ENCODE results near the gene MKKS.

Gene MKKS

DNA sequence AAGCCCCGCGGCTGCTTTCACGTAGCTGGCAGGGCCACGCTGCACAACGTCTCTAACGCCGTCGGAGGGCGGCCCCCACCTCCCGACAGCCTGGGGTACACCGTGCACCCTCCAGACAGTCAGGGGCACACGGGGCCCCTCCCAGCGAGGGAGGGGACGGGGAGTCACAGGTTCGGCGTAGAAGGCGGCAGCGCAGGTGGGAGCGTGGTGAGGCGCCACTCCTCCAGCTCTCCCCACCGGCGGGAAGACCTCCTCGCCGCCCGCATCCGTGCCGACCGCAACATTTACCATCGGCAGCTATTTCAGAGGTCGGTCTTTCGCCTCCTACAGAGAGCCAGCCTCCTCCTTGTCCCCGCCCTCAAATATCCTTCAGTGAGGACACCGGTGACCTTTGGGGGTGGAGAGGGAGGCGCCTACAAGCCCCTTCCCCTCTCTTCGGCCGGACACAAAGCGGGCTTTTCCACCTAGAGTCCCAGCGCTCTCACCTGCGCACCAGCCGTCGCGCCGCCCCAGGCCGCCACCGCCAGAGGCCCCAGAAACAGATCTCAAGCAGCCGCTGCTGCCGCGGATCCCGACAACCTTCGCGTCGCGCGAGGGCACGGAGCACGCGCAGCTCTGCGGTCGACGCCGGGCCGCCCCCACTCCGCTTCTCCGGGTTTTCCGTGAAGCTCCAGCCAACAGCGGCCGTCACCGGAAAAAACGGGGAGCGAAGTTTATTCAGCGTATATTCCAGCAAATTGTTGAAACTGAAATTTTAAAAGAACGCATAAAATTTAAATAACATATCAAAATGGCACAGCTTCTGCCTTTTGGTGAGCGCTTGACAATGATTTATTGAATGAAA lies at the start of gene MKKS:
TSS of gene MKKS (minus strand) at position 600 of the 844 bp plus-strand sequence. CDS start 20,708 bp downstream, outside the sequence.
- peak in 53 of 56 donors; percentile 29 to 92 (median 78) for DNase-seq

DNA sequence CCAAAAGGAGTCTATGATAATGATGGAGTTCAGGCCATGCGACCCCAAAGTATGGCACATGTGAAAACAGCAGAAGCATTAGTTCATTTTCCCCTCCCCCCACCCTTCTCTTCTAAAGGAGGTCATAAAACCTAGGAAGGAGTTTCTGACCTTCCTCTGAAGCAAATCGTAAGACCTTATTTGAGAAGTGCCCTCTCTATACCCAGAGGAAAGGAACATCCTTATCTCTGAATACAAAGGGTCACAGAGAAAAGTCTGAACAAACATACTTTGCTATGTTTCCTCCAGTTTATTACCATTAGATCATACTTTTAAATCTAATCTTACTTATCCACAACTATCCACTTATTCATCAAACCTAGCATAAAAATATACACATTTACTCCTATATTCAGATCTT lies 49.7 kb upstream of the MKKS start:
- DNase-seq, result no peak

DNA sequence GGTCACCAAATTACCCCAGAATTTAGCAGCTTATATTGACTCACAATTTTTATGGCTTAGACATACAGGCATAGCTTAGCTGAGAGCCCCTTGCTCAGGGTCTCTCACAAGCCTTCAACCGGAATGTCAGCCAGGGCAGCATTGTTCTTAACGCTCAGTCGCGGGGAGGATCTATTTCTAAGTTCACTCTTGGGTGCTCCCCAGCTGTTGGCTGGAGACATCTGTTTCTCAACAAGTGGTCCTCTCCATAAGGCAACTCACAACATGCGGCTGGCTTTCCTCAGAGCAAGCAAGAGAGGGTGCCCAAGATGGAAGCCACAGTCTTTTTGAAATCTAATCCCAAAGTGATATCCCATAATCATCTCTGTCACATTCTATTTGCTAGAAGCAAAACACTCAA lies 47.7 kb upstream of the MKKS start:
- DNase-seq, result no peak

DNA sequence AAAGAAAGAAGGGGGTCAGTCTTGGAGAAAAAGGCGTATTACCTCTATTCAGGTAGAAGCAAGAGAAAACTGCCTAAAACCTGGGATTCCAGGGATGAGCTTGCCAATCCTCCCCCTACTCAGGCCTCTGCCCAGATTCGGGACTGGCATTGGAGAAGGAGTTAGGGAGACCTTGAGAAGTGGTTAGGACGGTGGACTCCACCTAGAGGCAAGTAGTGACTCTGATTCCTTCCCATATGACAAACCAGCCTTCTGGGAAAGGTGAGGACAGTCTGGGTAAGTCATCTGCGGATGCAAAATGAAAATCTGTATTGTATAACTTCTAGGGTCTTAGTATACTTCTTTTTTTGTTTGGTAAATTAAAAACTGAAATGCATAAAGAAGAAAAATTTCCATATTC lies 44.9 kb upstream of the MKKS start:
- DNase-seq, result no peak

DNA sequence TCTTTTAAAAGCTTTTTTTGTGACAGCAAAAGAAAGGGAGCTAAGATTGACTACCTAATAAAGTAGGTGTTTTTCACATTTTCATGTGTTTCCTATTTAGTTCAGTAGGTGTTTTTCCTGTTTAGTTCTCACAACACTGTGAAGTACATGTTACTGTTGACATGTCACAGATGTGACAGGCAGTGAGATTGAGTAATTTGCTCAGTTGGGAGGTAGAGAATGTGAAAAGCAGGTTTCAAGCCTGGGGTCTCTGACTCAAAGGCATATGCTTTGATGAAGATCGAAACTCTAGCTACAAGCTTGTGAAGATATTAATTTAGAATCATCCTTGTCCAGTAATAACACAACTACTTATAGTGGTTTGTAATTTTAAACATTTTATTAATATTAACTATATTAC lies 44.2 kb upstream of the MKKS start:
- DNase-seq, result no peak

DNA sequence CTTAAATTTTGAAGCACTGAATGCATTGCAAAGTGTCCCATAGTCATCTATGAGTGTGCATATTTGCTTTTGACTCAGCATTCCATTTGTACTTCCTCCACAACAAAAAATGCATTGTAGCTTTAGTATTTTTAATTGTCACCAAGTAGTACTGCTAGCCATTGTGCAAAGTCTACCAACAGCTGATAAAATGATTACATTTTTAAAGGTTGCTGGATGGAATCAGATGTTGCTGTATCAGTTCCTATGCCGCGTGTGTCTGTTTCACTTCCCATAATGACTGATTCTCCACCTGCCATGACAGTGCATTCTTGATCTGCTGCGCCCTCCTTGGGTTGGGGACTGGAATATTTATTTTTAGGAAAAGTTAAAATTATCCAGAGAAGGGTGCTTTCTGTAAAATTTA lies 42.3 kb upstream of the MKKS start:
- peak in 2 of 56 donors; percentile 3 to 13 for DNase-seq

DNA sequence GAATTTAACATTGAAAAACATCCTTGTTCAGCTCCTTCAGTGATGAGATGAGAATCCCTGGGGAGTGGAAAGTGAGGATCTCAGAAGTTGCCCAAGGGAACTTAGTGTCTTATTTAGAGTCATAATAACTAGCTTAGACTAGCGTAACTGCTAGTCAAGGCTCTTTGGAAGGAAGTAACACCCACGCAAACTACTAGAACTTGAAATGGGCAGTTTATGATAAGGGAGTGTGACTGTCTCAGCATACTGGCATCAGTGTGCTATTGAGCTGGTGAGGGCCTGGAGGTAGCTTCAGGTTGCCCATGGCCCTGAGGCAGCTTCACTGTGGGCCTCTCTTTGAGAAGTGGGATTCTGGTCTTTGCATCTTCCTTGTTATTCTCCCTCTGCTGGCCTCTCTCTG lies 41.2 kb upstream of the MKKS start:
- DNase-seq, result no peak

DNA sequence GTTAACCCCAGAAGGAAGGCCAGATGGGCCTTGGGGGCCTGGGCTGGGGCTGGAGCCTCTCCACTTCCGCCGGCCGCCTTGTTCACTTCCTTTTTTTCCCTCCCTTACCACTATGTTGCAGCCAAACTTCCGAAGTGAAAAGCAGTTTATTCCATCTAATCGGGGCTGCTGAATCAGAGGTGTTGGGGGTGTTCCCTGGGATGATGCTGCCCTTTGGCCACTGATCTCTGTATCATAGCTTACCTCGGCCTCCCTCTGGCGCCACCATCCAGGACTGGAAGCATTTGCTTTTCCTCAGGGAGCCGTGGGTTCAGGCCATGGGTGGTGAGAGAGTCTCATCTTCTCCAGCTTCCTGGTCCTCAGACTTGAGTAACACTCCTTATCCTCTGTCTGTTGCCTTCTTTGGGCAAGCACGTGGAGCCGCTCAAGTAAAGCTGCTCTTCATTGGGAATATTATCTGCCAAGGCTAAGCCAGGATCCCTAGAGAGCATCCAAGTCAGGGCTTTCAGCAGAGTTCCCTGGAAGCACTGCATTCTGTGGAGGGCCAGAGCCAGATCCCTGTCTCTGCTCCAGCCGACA lies 40.7 kb upstream of the MKKS start:
- peak in 3 of 56 donors; percentile 5 to 8 (median 8) for DNase-seq

DNA sequence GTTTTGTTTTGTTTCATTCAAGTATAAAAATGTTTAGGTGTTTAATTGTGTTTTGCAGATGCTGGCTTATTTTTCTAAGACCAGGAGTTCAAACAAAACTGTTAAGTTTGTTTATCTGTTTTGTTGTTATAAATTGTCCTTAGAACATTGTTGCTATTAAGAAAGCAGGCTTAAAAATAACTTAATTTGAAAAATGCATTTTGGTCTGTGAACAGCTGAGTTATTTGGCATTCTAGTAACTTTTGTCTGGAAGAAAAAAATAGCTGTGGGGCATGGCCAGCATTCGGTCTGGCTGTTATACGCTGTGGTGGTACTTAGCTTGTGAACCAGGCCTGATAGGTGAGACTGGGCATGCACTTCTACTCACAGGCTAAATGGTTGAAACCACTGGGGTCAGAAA lies 38.8 kb upstream of the MKKS start:
- no peak for DNase-seq

DNA sequence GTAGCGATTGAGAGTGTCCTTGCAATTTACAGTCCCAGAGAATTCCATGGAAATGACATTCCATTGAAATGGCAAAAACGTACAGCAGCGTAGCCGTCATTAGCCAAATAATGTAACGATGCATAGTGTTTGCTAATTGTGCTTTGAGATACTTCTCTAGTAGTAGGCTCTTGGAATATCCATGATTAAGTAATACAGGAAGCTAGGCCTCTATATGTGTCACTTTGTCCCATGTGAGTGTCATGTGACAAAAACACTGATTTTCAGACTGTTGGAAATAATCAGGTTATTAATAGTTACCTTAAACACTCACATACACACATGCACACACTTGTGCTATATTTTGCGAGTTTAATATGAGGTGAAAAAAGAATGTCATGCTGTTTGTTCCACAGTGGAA lies 36.3 kb upstream of the MKKS start:
- no peak for DNase-seq

DNA sequence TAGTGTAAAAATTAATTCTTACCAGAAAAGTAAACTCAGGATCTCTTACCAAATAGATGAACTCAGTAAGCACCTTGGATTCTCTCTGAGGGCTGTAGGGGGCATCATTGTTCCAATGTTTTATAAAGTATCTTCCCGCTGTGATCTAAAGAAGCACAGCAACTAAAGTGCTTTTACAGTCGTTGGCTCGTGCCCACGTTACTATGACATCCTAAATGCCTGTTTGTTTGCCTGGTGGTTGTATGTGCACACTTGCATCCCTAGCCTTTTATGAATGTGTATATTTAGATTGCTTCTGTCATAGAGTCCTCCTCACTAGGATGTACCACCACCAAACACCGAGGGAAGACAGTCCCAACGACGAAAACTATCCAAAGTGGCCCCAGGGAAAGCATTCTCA lies 35.6 kb upstream of the MKKS start:
- DNase-seq, result peak in 22 of 56 donors; percentile 3 to 65 (median 20)

DNA sequence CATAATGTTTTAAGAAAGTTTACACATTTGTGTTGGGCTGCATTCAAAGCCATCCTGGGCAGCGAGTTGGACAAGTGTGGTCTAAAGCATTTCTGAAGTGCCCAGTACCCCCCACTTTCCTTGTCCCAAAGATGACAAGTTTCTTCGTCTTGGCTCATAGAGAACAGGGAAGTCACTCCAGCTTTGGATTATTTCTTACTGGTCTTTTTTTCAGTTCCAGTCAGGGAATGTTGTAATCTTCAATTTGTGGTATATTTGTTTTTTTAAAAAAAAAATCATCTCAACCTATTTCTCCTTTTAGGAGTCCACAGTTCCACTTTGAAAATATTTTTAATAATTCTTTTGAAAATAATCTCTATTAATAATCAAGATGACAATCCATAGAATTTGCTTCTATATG lies 35.0 kb upstream of the MKKS start:
- DNase-seq, result no peak

DNA sequence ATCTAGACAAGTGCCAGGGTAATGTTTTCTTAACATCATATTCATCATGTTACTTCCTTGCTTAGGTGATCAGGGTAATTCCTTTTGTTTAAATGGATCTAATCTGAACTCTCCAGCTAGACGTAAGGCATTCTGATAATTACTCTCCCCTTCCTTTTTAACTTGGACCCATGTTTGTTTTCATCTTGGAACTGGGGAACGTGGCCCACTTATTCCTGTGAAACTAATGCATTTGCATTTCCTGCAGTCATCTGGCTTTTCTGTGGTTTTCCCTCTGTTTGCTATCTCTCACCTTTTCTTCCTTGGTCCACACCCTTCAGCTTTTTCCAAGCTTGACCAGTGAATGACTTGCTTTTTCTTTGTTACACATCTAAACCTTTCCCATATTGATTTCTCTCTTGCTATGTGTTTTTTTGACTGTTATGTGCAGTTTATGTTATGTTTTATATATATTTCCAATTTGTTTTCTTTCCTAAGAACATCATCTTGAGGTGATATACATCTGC lies 34.4 kb upstream of the MKKS start:
- no peak for DNase-seq

DNA sequence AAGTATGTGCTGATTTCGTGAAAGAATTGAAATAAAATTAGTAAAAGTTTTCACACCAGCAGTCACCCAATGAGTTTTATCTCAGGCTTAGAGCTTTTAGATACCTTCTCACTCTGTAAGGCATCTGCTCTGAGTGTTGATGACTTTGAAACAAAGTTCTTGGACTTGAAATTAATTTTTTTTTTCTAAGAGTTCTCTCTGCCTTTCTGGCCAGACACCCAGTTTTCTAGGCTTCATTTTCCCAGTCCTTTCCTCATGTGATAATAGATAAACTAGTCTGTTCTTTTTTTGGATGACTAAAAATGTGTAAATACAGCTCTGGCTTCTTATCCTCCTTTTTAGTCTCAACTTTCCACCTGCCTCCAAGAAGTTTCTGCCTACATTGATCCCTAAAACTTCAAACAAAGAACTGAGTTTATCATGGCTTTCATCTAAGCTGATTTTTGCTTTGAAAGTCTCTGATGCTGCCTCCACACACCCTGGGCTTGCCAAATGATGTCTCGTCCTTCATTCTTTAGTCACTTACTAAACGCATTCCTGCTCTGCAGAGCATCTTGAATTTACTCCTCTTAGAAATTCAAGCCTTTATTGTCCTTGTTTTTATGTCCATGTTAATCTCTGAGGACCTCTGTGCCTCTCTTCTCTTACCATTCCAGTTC lies 33.8 kb upstream of the MKKS start:
- DNase-seq, result no peak

DNA sequence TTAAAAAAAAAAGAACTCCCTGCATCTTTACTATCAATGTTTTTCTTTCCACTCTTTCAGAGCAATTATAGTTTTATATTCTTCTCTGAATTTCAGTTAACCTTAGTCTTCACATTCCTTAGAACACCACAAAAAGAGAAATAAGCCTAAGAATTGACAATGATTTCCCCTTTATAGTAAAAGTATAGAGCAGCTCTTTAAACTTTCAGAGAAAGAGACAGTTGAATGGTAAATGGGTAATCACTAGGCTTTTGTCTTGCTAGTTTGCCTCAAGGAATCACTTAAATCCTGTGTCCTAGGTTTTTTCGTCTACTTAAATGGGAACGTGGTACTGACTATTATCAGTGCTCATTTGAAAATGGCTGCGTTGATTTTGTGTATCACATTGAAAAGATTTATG lies 32.8 kb upstream of the MKKS start:
- DNase-seq, result no peak

DNA sequence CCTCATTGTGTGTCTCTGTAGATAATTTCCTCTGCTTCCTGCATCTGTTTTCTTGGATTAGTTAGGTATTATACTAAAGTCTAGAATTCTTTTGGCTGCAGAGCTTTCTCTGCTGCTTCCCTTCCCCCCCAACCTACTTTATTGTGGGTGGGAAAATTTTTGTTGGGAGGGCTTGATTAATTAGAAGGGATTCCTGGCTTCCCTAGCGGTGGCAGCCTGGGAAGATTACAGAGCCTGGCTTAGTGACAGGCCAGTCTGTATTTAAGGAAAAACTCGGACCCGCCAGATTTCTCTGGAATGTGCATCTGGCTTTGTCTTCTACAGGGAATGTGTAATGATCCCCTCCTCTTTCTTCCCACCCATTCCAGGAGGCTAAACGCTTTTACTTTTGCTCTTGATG lies 32.3 kb upstream of the MKKS start:
- DNase-seq, result no peak

DNA sequence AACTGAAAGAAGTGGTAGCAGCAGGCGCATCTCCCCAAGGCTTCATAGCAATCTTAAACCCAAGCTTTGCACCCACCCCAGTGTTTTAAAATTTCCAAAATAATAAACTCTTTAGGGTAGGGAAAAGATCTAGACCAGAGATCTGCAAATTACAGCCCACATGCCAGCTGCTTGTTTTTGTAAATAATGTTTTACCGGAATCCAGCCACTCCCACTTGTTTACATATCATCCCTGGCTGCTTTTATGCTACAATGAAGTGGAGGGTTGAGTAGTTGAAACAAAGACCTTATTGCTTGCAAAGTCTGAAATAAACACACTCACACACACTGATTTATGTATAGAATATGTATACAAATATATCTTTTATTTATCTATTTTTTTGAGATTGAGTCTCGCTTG lies 31.1 kb upstream of the MKKS start:
- no peak for DNase-seq

DNA sequence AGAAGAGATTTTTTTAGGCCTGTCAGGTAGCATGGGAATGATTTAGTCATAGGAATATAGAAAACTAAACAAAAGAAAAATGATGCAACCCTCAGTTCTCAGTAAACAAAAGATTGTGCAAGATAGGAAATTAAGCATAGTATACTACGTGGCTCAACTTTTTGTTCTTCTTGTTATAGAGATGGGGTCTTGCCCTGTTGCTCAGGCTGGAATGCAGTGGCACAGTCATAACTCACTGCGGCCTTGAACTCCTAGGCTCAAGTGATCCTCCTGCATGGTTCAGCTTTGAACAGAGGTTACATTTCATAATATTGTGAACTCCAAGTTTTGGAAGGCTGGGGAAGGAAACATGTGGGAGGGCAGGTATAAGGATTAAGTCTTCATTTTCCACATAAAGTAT lies 29.6 kb upstream of the MKKS start:
- DNase-seq, result no peak

DNA sequence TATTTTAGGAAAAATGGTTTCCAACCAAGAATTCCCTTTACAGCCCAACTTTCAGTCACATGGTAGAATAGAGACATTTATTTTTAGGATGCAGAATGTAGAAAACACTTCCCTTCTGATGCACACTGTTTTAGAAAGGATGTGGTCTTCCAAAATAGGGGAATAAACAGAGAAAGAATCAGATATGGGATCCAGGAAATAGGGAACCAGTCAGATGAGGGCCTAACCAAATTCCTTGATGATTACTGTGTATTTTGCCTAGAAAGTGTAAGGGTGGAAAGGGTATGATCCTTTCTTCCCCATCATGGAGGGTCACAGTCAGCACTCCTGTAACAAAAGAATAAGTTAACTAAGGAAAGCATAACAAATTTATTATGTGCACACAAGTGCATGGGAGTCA lies 28.5 kb upstream of the MKKS start:
- DNase-seq, result no peak

DNA sequence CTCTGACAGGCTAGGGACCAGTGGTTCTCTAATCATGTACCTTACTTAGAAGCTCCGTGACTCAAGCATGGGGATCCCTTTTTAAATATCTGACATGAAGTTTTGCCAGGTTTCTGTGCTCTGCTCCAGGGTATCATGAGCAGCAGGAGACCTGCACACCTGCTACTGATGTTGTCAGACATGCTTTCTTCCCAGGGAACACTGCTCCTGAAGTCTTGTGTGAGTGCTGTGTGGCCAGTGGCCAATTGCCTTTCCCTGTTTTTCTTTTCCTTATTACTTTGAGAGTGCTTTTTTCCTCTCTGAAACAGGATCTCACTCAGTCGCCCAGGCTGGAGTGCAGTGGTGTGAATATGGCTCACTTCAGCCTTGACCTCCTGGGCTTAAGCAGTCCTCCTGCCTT lies 27.5 kb upstream of the MKKS start:
- DNase-seq, result no peak

DNA sequence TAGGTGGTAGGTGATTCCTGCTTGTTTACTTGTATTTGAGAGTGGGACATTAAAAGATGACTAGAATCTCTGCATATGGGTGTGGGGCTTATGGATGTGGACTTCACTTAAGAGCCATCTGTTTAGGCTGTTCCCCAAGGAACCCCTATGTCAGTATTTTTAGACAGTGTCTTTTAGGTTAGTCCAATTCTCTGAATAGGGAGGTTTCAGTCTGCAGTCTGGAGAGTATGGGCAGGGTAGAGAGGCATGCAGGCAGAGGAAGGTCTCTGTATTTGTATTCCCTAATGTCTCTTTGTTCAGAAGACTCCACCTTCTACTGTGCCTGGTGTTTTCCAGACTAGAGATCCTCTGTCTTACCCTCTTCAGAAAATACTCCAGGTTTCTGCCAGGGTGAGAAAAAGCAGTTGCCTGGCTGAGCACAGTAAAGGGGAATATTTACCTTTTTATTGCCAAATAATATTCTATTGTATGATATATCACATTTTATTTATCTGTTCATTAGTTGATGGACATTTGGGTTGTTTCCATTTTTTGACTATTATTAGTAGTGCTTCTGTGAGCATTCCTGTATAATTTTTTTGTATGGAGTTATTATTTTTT lies 20.2 kb upstream of the MKKS start:
- DNase-seq, result no peak

DNA sequence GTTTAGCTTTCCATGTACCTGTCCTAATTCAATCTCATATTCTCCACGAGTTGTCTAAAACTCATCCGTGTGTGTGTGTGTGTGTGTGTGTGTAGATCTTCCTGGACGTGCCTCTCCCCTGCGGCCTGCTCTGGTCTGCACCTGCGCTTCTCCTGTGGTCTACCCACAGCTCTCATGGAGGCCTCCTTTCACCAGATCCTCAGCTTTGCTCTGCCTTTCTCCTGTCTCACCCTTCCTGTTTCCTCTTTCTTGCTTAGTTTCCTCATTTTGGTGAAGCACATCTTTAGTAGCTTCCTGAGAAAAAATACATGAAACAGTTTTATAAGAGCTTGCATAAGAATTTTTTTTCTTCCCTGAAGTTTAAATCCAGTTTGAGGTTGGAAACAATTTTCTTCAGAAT lies 19.2 kb upstream of the MKKS start:
- peak in 1 of 56 donors; percentile 8 for DNase-seq

All from amygdala (tissue), 56 donors.